ENCODE measurements around the gene ZBTB24.
"Not testable (repeated sequence)": the region's sequence is repeated elsewhere in the genome, so short reads cannot be mapped to it uniquely, and the experiment has no call there.

GRCh38 chr6:109461205-109461604, 21.8 kb downstream of the ZBTB24 start:
- not testable (repeated sequence) for TF ChIP-seq CTCF (conservative IDR thresholded peaks at IDR 0.05 in 1 of 2, IDR thresholded peaks at IDR 0.05 in 1 of 2; ENCODE audit: extremely low read depth in 1 of 2, insufficient read depth in 1 of 2, low read depth in 1 of 2, low read length in 2 of 2); EZH2 (IDR thresholded peaks at IDR 0.05; ENCODE audit: borderline replicate concordance, low read length)

All from mammary epithelial cell (primary cell).